Right renal pelvis (tissue), 4 donors: ENCODE data around the gene SHMT1. TPM values are rescaled to one million over a fixed set of nuclear protein-coding genes. Genes with fewer than 3 reads are reported as not detected.
A peak's percentile ranks its signal among the peaks of the same experiment; 100 is the strongest.

Experiments
- DNase-seq, 4 donors: peaks; one replicate each; pipeline ENCODE4 v3.0.0-alpha.2; 2013; ENCODE audit warnings: low read depth in 4 of 4, low spot score in 3 of 4, missing footprints in 1 of 4
- polyA plus RNA-seq, 4 donors: library from polyadenylated mRNA; unstranded; fragments of 120-200 nt; gene quantifications; one replicate each; pipeline ENCODE4 v1.2.1, GENCODE V29; 2013; ENCODE audit not compliant: insufficient read length in 4 of 4

The SHMT1 gene
- polyA plus RNA-seq, 4 donors: 53.9 to 67.4 (median 58.6) TPM

GRCh38 chr17:18328643-18329204, 34.6 kb downstream of the SHMT1 start:
- no peak for DNase-seq

- DNase-seq: no peak
These were observed 35.8 kb downstream of the SHMT1 start for GRCh38 chr17:18327556-18327955.

- DNase-seq: no peak
These were observed 36.3 kb downstream of the SHMT1 start for GRCh38 chr17:18327093-18327492.

- no peak for DNase-seq
These were observed 36.8 kb downstream of the SHMT1 start for GRCh38 chr17:18326572-18326971.

DNA sequence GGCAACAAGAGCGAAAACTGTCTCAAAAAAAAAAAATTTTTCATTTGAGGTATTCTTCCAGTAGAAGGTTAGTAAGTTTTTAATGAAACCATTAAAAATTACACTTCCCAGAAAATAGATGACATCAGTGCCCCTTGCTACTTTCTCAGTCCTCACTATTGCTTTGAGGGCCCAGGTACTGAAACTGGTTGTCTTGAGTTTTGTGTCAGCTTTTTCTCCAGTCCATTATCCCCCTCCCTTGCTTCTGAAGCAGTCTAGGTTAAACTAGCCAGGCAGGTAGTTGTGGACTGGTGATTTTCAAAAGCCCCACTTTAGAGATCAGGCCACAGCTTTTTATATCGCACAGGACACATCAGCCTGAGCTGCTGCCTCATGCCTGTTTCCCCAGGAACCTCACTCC, 37.3 kb downstream of the SHMT1 start:
- DNase-seq: no peak

- DNase-seq: no peak
These were observed 39.0 kb downstream of the SHMT1 start for GRCh38 chr17:18324140-18325050.

DNA sequence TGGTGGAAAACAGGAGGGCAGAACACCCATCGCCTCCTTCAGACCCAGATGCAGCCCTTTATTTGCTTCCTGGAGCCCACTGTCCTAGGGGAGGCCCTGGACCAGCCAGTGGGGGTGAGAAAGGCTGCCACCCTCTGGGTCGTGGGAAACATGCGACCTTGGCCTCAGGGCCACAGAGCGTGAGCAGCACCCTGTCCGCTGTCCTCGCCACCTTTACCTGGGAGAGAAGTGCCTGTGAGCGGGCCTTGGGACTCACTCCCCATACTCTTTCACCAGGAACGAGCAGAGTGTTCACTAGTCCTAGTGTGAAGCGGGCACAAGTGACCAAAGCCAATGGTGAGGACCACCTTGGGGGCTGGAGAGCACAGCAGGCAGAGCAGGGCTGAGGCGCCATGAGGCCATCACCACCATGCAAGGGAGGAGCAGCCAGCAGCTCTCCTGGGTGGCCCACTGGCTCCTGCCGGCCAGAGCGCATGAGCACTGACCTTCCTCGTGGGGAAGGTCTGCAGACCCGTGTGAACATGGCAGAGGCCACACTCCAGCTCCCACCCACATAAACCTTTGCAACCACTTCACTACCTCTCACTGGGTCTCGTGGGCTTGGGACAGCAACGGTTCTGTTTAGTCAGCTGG, 39.7 kb downstream of the SHMT1 start:
- no peak for DNase-seq

GRCh38 chr17:18323007-18323406, 40.3 kb downstream of the SHMT1 start:
- DNase-seq: no peak

GRCh38 chr17:18322522-18322921, 40.8 kb downstream of the SHMT1 start:
- no peak for DNase-seq

DNA sequence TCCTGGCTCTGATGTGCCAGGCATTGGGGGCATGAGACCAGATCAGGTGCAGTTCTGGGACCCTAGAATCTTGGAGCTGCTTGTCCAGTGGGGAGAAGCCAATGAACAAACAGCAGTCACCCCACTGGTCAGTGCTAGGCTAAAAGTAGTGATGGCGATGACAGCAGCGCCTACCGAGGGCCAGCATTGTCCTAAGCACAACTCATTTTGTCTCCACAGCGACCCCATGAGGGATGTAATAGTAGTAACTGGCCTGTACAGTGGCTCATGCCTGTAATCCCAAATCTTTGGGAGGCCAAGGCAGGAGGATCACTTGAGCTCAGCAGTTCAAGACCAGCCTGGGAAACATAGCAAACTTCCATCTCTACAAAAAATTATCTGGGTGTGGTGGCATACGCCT, 42.0 kb downstream of the SHMT1 start:
- DNase-seq: no peak

DNA sequence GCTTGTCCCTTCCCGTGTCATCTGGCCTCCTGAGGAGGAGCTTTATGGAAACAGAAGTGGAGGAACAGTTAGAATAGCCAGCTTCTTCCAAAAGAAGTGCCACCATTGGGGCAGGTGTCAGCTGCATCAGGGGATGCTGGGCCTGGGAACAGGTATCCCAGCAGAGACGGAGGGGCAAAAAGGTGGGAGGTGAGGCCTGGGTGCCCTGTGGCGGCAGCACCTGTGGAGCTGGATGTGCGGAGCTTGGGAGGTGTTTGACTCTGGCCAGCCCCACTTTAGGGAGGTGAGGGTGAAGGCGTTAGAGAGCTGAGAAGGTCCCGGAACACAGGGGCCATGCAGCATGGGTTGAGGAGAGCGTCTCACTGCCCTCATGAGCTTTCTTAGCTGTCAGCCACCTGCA, 43.0 kb downstream of the SHMT1 start:
- no peak for DNase-seq

GRCh38 chr17:18319604-18320256, 43.6 kb downstream of the SHMT1 start:
- no peak for DNase-seq

DNA sequence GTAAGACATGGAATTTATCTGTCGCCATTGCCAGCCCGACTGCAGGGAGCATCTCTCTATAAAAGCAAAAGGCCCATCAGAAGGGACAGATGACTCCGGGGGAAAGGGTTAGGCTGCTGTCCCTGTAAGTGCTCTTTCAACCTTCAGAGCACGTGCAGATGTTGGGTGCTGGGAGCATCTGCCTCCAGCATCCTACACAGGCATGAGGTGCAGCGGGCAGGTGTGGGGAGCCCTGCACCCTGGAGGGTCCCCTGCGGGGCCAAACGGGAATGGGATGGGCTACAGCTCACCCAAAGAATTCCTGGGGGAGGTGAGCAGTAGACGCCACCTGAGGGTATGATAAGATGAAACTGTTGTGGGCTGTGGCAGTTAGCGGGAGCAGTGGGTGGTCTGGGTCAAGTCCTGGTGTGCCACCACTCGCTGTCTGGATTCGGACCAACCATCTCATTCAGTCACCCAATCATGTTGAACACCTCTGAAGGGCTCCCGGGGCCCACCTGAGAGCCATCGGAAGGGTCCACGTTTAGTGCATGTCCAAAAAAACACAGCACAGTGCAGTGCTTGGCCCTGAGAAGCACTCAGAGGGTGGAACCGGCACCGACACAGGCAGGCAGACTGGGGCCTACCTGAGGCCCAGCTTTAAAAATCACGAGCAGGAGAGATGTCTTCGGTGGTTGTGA, 44.4 kb downstream of the SHMT1 start:
- DNase-seq: no peak

GRCh38 chr17:18318117-18318516, 45.2 kb downstream of the SHMT1 start:
- no peak for DNase-seq

DNA sequence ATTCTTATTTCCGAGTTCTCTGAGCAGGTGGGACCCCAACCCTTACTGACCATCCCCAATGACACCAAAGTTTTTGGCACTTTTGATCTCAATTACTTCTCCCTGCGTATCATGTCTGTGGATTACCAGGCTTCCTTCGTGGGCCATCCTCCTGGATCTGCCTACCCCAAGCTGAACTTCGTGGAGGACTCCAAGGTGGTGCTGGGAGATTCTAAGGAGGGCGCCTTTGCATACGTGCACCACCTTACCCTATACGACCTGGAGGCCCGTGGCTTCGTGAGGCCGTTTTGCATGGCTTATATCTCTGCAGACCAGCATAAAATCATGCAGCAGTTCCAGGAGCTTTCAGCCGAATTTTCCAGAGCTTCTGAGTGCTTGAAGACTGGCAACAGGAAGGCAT, 47.4 kb downstream of the SHMT1 start:
- DNase-seq: no peak

- DNase-seq: no peak
These were observed 47.8 kb downstream of the SHMT1 start for GRCh38 chr17:18315562-18315922.

DNA sequence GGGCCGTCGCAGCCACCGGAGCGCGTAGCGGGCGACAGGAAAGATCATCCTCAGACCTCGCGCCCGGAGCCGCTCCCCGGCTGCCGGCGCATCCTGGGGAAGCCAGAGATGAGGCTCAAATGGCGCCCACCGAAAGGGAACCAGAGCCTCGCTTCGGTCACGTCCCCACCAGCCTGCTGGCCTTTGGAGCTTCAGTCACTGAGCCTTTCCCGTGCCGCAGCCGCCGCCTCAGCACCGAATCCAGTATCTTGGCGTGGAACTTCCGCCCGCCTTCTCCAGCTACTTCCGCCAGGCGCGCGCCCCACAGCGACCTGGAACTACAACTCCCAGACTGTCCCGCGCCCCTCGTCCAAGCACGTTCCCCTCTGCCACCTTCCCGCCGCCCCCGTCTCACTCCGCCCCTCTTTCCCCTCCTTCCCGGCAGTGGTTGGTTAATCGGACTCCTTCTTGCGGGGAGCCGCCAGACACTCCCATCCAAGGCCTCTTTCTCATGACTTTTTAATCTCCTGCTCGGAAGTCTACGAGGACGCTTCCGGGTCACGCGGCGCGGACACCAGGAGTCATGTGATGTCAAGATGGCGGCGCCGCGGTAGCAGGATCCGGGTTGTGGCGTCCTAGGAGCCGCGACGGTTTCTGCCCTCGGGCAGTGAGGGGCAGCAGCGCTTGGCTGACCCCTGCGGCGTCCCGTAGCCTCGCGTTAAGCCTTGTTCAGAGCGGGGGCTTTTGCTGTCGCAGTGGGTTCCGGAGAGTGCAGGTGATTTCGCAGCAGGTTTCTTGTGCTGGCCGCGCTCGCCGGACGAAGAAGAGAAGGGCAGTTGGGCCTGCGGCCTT, 48.4 kb downstream of the SHMT1 start, which contains the start of the genes SMCR8 and TOP3A:
TSS of gene SMCR8 (plus strand) at position 563 of the 831 bp plus-strand sequence. CDS start 497 bp downstream, outside the sequence.
TSS of gene TOP3A (minus strand) at position 264 of the 831 bp plus-strand sequence. CDS start at position 48, 216 bp downstream.
- peak; percentile 86 to 96 (median 94) for DNase-seq

- peak in 1 of 4 donors; percentile 18 for DNase-seq
These were observed 49.2 kb downstream of the SHMT1 start for GRCh38 chr17:18314059-18314730.

DNA sequence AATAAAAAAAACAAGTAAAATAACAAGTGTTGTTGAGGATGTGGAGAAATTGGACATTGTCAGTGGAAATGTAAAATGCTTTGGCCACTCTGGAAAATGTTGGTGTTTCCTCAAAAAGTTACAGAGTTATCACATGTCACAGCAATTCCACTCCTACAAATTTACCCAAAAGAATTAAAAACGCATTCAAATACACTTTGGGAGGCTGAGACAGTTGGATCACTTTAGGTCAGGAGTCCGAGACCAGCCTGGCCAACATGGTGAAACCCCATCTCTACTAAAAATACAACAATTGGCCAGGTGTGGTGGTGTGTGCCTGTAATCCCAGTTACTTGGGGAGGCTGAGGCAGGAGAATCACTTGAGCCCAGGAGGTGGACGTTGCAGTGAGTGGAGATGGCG, 54.1 kb downstream of the SHMT1 start:
- DNase-seq: no peak
